Glutamatergic neuron (in vitro differentiated cells): ENCODE data around the gene DDX4. TPM values are rescaled to one million over a fixed set of nuclear protein-coding genes. Genes with fewer than 3 reads are reported as not detected.

ENCODE experiments used
- DNase-seq: peaks from one replicate; pipeline ENCODE4 v3.0.0; 2022
- H3K27ac Mint-ChIP-seq: one replicate; pipeline ENCODE4 v1.8.0; 2020; ENCODE audit warnings: mild to moderate bottlenecking, mixed read lengths, inconsistent platforms; ENCODE audit not compliant: unreplicated experiment
- H3K27me3 Mint-ChIP-seq: one replicate; pipeline ENCODE4 v1.8.0; 2020; ENCODE audit warnings: mild to moderate bottlenecking, moderate library complexity, mixed read lengths, inconsistent platforms; ENCODE audit not compliant: unreplicated experiment
- H3K36me3 Mint-ChIP-seq: one replicate; pipeline ENCODE4 v1.8.0; 2020; ENCODE audit warnings: mild to moderate bottlenecking, mixed read lengths, inconsistent platforms; ENCODE audit not compliant: unreplicated experiment
- H3K4me1 Mint-ChIP-seq: one replicate; pipeline ENCODE4 v1.8.0; 2020; ENCODE audit warnings: mild to moderate bottlenecking, low read depth, mixed read lengths, inconsistent platforms; ENCODE audit not compliant: unreplicated experiment
- H3K4me3 Mint-ChIP-seq: one replicate; pipeline ENCODE4 v1.8.0; 2020; ENCODE audit warnings: mild to moderate bottlenecking, mixed read lengths, inconsistent platforms; ENCODE audit not compliant: unreplicated experiment
- H3K9me3 Mint-ChIP-seq: one replicate; pipeline ENCODE4 v1.8.0; 2020; ENCODE audit warnings: mild to moderate bottlenecking, moderate library complexity, mixed read lengths, inconsistent platforms; ENCODE audit not compliant: unreplicated experiment
- CTCF ChIP-seq: fragments of 200-600 bp; sonication (generic); IDR thresholded peaks from one replicate; pipeline ENCODE4 v1.5.0; 2021; ENCODE audit not compliant: partially characterized antibody, unreplicated experiment
- total RNA-seq: library from RNA; stranded (reverse); fragmentation: NEBNext Ultra II Directional; extraction: Animal tissue kit (Norgen Biotek cat#: 25700); gene quantifications from one replicate; pipeline ENCODE4 v1.2.1, GENCODE V29; 2021; ENCODE audit not compliant: unreplicated experiment

DDX4 gene
- total RNA-seq, 1 donor from 2014 or later = 0.27 TPM

DNA sequence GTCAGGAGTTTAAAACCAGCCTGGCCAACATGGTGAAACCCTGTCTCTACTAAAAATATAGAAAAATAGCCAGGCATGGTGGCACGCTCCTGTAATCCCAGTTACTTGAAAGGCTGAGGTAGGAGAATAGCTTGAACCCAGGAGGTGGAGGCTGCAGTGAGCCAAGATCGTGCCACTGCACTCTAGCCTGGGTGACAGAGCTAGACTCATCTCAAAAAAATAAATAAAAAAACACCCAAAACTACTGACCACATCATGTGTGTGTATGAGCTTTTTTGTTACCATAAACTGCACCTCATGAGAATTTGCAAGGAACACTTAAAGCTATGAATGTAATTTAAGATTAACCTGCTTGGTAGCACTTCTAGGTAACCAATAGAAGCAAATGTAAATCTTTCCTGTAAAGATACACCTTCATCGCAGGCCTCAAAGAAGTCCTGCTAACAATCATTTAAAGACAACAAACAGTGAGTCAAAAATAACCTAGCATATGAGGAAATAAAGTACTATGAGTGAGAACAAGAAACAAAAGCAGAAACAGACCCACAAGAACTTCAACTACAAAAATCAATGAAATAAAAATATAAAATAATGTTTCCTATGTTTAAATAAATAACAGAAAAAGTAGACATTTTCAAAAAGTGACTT is 38.7 kb upstream of the DDX4 start:
- Mint-ChIP-seq H3K4me3 (no peak overlapping the region), H3K4me1 (peaks cover 1% of the 10 kb centered on the region), H3K27ac (no peak overlapping the region), H3K36me3 (peaks cover 12% of the 10 kb centered on the region), H3K27me3 (peaks cover 2% of the 10 kb centered on the region), H3K9me3 (peaks cover 10% of the 10 kb centered on the region)
- no peak for DNase-seq
- TF ChIP-seq CTCF = no peak

DNA sequence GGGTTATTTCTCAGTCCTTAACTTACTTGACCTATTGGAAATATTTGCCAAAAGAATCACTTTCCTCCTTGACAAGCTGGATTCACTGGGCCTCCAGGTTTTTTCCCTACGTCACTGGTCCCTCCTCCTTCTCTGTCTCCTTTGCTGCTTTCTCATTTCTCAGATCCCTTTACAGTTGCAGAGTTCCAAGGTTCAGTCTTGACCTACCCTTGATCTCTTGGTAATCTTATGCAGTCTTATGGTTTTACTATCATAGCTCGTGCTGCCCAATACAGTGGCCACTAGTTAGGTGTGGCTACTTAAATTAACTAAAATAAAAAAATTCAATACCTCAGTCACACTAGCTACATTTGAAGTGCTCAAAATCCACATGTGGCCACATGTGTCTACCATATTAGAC is 37.1 kb upstream of the DDX4 start:
- DNase-seq = no peak
- H3K9me3 Mint-ChIP-seq = peaks cover 6% of the 10 kb centered on the region
- peaks cover 12% of the 10 kb centered on the region for H3K36me3 Mint-ChIP-seq
- H3K4me1 Mint-ChIP-seq = no peaks in the 10 kb centered on the region
- no peak for TF ChIP-seq CTCF
- no peak overlapping the region for H3K4me3 Mint-ChIP-seq
- no peak overlapping the region for H3K27ac Mint-ChIP-seq
- no peaks in the 10 kb centered on the region for H3K27me3 Mint-ChIP-seq

- no peak overlapping the region for H3K4me3 Mint-ChIP-seq
- H3K27ac Mint-ChIP-seq = peak overlapping the region; percentile 24
Measured at GRCh38 chr5:55701462-55702103, 36.3 kb upstream of the DDX4 start.

DNA sequence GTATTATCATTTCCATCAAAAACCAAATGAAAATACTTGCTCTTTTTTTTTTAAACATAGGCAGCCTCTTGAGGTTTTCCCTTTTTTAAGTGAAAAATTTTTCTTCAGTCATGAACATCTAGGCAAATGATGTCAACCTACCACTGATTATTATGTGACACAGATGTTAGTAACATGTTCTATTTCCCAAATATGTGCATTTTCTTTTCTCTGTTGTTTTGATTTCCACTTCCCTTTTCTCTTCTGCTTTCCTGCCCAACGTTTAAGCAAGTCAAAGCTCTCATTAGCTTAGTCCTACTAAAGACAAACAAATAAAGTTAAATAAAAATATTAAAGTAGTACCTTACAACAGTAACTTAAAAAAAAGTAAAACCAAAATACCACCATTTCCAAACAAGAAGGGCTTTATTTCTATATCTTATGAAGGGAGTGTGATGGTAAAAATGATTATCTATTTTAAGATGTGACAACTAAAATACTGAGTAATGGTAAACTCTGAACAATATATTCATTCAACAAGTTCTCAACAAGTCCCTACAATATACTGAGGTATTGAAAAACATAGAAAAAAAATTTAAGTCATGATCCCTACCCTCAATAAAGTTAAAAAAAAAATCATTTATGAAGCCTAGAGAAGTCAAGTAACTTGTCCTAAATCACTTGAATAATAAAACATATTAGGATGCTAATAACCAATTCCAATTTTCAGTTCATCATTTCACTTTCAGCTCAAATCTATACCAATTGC is 35.1 kb upstream of the DDX4 start:
- DNase-seq = no peak
- Mint-ChIP-seq H3K4me1 (no peaks in the 10 kb centered on the region), H3K4me3 (no peak overlapping the region), H3K36me3 (peaks cover 7% of the 10 kb centered on the region), H3K9me3 (no peaks in the 10 kb centered on the region), H3K27ac (no peak overlapping the region), H3K27me3 (peaks cover 2% of the 10 kb centered on the region)
- no peak for TF ChIP-seq CTCF

More at GRCh38 chr5:55701462-55702103, 36.3 kb upstream of the DDX4 start:
- Mint-ChIP-seq H3K9me3 (peaks cover 6% of the 10 kb centered on the region), H3K4me1 (no peaks in the 10 kb centered on the region), H3K36me3 (peaks cover 12% of the 10 kb centered on the region), H3K27me3 (peaks cover 2% of the 10 kb centered on the region)
- DNase-seq = no peak
- TF ChIP-seq CTCF = no peak

DNA sequence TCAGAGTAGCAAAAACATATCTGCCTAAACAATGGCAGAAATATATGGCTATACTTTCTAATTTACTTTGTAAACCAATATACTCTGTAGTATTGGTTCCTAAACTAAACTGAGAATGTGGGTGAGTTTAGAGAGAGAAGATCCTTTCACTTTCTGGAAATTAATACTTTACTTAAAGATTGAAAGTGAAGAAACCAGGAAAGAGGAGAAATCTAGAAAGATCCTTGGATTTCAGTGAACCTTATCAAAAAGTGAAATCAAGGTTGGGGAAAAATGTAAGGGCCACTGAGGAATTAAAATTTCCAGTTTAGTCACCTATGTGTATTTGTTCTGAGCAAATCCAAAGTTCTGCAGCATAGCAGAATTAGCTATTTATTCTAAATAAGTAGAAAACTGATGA is 31.6 kb upstream of the DDX4 start:
- Mint-ChIP-seq H3K4me3 (no peak overlapping the region), H3K4me1 (no peaks in the 10 kb centered on the region), H3K27ac (no peak overlapping the region), H3K36me3 (no peaks in the 10 kb centered on the region), H3K27me3 (peaks cover 2% of the 10 kb centered on the region), H3K9me3 (no peaks in the 10 kb centered on the region)
- no peak for TF ChIP-seq CTCF
- DNase-seq = no peak
